Muscle layer of colon (tissue), 2 donors: ENCODE data around the gene CTNNA3.

ENCODE experiments used
- H3K27ac ChIP-seq: one replicate; pipeline ENCODE4 v1.7.0; 2013; ENCODE audit warnings: low read depth, mild to moderate bottlenecking, low read length, moderate library complexity
- H3K27me3 ChIP-seq, 2 donors: one replicate each; pipeline ENCODE4 v1.7.0; 2013; ENCODE audit warnings: low read length in 2 of 2, mild to moderate bottlenecking in 2 of 2; ENCODE audit not compliant: insufficient read depth in 2 of 2, control insufficient read depth in 1 of 2
- H3K36me3 ChIP-seq: one replicate; pipeline ENCODE4 v1.7.0; 2013; ENCODE audit warnings: mild to moderate bottlenecking, low read length; ENCODE audit not compliant: insufficient read depth
- H3K4me1 ChIP-seq: one replicate; pipeline ENCODE4 v1.7.0; 2013; ENCODE audit warnings: mild to moderate bottlenecking, low read length; ENCODE audit not compliant: insufficient read depth
- H3K4me3 ChIP-seq, 2 donors: one replicate each; pipeline ENCODE4 v1.7.0; 2013; ENCODE audit warnings: low read length in 2 of 2, low read depth in 1 of 2, mild to moderate bottlenecking in 1 of 2, moderate library complexity in 1 of 2
- H3K9ac ChIP-seq: one replicate; pipeline ENCODE4 v1.7.0; 2013; ENCODE audit warnings: low read length
- H3K9me3 ChIP-seq: one replicate; pipeline ENCODE4 v1.7.0; 2013; ENCODE audit warnings: mild to moderate bottlenecking, low read length
- donor health status: abdominal sarcoma.
- donor health status: Adenocarcinoma of cecum.

CTNNA3 gene

GRCh38 chr10:67087135-67087425, 608.9 kb downstream of the CTNNA3 start:
- H3K9me3 ChIP-seq = no peaks in the 10 kb centered on the region
- H3K27ac ChIP-seq = no peak overlapping the region
- H3K27me3 ChIP-seq = no peaks in the 10 kb centered on the region
- H3K36me3 ChIP-seq = no peaks in the 10 kb centered on the region
- no peak overlapping the region for H3K9ac ChIP-seq
- H3K4me3 ChIP-seq = no peak overlapping the region
- H3K4me1 ChIP-seq = peaks cover 14% of the 10 kb centered on the region

- no peak overlapping the region for H3K27ac ChIP-seq
- no peak overlapping the region for H3K4me3 ChIP-seq
Observed at GRCh38 chr10:67086327-67087134, 609.5 kb downstream of the CTNNA3 start.

GRCh38 chr10:67079126-67079525, 616.9 kb downstream of the CTNNA3 start:
- H3K4me3 ChIP-seq = no peak overlapping the region
- H3K4me1 ChIP-seq = no peaks in the 10 kb centered on the region
- H3K27ac ChIP-seq = no peak overlapping the region

More at GRCh38 chr10:67086327-67087134, 609.5 kb downstream of the CTNNA3 start:
- Histone ChIP-seq H3K4me1 (peaks cover 14% of the 10 kb centered on the region), H3K36me3 (no peaks in the 10 kb centered on the region), H3K27me3 (no peaks in the 10 kb centered on the region), H3K9me3 (no peaks in the 10 kb centered on the region), H3K9ac (no peak overlapping the region)

GRCh38 chr10:67077376-67077775, 618.6 kb downstream of the CTNNA3 start:
- H3K27me3 ChIP-seq = no peaks in the 10 kb centered on the region
- no peaks in the 10 kb centered on the region for H3K9me3 ChIP-seq
- no peak overlapping the region for H3K4me3 ChIP-seq
- no peak overlapping the region for H3K27ac ChIP-seq
- H3K36me3 ChIP-seq = no peaks in the 10 kb centered on the region
- no peak overlapping the region for H3K9ac ChIP-seq
- H3K4me1 ChIP-seq = no peaks in the 10 kb centered on the region

More at GRCh38 chr10:67079126-67079525, 616.9 kb downstream of the CTNNA3 start:
- no peaks in the 10 kb centered on the region for H3K27me3 ChIP-seq
- no peak overlapping the region for H3K9ac ChIP-seq
- H3K36me3 ChIP-seq = no peaks in the 10 kb centered on the region
- H3K9me3 ChIP-seq = no peaks in the 10 kb centered on the region

- Histone ChIP-seq H3K9me3 (no peaks in the 10 kb centered on the region), H3K4me1 (no peaks in the 10 kb centered on the region), H3K27me3 (no peaks in the 10 kb centered on the region), H3K27ac (no peak overlapping the region), H3K36me3 (no peaks in the 10 kb centered on the region), H3K9ac (no peak overlapping the region), H3K4me3 (no peak overlapping the region)
Observed at GRCh38 chr10:67076144-67076543, 619.9 kb downstream of the CTNNA3 start.

- H3K9ac ChIP-seq = no peak overlapping the region
- H3K36me3 ChIP-seq = no peaks in the 10 kb centered on the region
- no peak overlapping the region for H3K27ac ChIP-seq
- no peaks in the 10 kb centered on the region for H3K9me3 ChIP-seq
- no peaks in the 10 kb centered on the region for H3K27me3 ChIP-seq
- no peaks in the 10 kb centered on the region for H3K4me1 ChIP-seq
- no peak overlapping the region for H3K4me3 ChIP-seq
Observed at GRCh38 chr10:67075491-67075971, 620.5 kb downstream of the CTNNA3 start.

GRCh38 chr10:67072654-67073053, 623.3 kb downstream of the CTNNA3 start:
- no peak overlapping the region for H3K27ac ChIP-seq
- no peaks in the 10 kb centered on the region for H3K9me3 ChIP-seq
- no peaks in the 10 kb centered on the region for H3K36me3 ChIP-seq
- no peaks in the 10 kb centered on the region for H3K4me1 ChIP-seq
- H3K27me3 ChIP-seq = no peaks in the 10 kb centered on the region
- no peak overlapping the region for H3K9ac ChIP-seq
- H3K4me3 ChIP-seq = no peak overlapping the region

GRCh38 chr10:67050415-67050814, 645.6 kb downstream of the CTNNA3 start:
- no peak overlapping the region for H3K27ac ChIP-seq
- H3K27me3 ChIP-seq = no peaks in the 10 kb centered on the region
- no peak overlapping the region for H3K4me3 ChIP-seq
- H3K9me3 ChIP-seq = no peaks in the 10 kb centered on the region
- H3K9ac ChIP-seq = no peak overlapping the region
- H3K4me1 ChIP-seq = no peaks in the 10 kb centered on the region
- no peaks in the 10 kb centered on the region for H3K36me3 ChIP-seq

GRCh38 chr10:67049988-67050387, 646.0 kb downstream of the CTNNA3 start:
- H3K36me3 ChIP-seq = no peaks in the 10 kb centered on the region
- no peak overlapping the region for H3K9ac ChIP-seq
- no peak overlapping the region for H3K4me3 ChIP-seq
- no peak overlapping the region for H3K27ac ChIP-seq
- H3K9me3 ChIP-seq = no peaks in the 10 kb centered on the region
- no peaks in the 10 kb centered on the region for H3K4me1 ChIP-seq
- no peaks in the 10 kb centered on the region for H3K27me3 ChIP-seq

- Histone ChIP-seq H3K4me3 (no peak overlapping the region), H3K9ac (no peak overlapping the region), H3K27me3 (no peaks in the 10 kb centered on the region), H3K9me3 (no peaks in the 10 kb centered on the region), H3K27ac (no peak overlapping the region), H3K36me3 (no peaks in the 10 kb centered on the region), H3K4me1 (no peaks in the 10 kb centered on the region)
Observed at GRCh38 chr10:67046507-67046906, 649.5 kb downstream of the CTNNA3 start.

- no peaks in the 10 kb centered on the region for H3K27me3 ChIP-seq
- H3K36me3 ChIP-seq = no peaks in the 10 kb centered on the region
- H3K9ac ChIP-seq = no peak overlapping the region
- no peaks in the 10 kb centered on the region for H3K4me1 ChIP-seq
- no peak overlapping the region for H3K27ac ChIP-seq
- no peaks in the 10 kb centered on the region for H3K9me3 ChIP-seq
- no peak overlapping the region for H3K4me3 ChIP-seq
Observed at GRCh38 chr10:67045404-67045803, 650.6 kb downstream of the CTNNA3 start.

GRCh38 chr10:67043041-67043440, 653.0 kb downstream of the CTNNA3 start:
- H3K36me3 ChIP-seq = no peaks in the 10 kb centered on the region
- H3K4me1 ChIP-seq = no peaks in the 10 kb centered on the region
- no peak overlapping the region for H3K9ac ChIP-seq
- no peak overlapping the region for H3K27ac ChIP-seq
- no peaks in the 10 kb centered on the region for H3K9me3 ChIP-seq
- no peak overlapping the region for H3K4me3 ChIP-seq
- no peaks in the 10 kb centered on the region for H3K27me3 ChIP-seq
